NCI-H524 (cell line): ENCODE results near the gene PLXNC1.

Experiments used
- DNase-seq, 2 experiments: peaks; one replicate each; lab custom pipeline; 2025; lab: John Stamatoyannopoulos, UW

PLXNC1 gene

DNA sequence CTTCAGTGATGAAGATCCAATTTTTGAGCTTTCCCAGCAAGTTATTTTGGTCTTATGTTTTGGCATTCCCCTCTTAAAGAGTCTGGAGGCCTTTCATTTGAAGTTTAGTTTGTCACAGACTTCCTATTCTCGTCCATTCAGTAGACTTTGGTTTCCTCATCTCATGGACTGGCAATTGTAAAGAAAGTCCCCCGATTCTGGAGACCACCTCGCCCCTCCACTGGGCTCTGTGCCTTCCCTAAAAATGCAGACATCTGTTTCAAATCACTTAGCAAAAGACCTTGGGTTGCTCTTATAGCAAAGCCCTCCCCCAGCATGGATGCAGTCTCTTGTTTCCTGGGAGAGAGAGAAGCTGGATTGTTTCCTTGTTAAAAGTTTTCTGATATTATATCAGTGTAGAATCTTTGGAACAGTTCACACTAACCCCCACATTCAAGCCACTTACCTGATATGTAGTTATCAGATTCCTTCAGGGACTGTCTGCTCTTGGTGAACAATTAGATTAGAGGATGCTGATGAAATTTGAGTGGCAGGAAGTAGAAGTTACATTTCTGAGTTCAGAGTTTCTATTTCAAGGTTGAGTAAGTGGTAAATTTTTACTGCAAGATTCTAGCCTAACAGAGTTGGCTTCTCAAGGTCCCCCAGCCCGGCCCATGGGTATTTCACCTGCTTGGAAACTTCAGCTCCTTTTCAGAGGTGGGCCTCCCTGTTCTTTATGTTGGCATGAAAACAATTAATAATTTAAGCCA is 56.3 kb downstream of the PLXNC1 start:
- no peak for DNase-seq

DNA sequence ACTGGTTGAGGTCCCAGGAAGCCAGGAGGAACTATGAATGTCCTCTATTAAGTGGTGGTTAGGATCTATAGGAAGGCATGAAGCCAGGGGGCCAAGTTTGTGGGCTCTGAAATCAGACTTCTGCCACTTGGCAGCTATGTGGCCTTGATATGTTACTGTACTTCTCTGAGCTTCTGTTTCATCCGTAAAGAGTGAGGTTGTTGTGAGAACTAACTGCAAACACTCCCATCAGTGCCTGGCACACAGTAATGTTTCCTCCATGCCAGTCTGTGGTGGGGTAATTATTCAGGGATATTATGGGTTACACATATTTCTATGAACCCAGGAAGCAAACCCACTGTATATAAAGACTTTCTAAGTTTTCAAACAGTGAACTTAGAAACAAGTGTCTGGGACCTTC is 57.4 kb downstream of the PLXNC1 start:
- DNase-seq: no peak

DNA sequence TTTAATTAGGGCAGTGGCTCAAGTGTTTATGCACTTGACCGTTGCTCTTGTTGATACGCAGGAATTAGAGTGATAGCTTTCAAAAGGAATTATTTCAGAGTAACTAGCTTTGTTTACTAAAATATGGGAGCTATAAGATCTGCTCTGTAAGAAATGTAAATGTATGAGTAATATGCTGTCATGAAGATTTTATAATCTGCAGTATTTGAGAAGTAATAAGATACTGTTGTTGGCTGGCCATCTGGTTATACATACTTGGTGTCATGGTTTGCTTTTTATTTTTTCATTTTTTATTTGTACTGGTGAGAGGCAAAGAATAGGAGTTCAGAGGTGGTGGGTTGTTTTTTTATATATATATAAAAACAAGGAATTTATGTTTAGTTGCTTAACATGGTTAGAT is 58.5 kb downstream of the PLXNC1 start:
- peak in 1 of 2 experiments; percentile 12 for DNase-seq

DNA sequence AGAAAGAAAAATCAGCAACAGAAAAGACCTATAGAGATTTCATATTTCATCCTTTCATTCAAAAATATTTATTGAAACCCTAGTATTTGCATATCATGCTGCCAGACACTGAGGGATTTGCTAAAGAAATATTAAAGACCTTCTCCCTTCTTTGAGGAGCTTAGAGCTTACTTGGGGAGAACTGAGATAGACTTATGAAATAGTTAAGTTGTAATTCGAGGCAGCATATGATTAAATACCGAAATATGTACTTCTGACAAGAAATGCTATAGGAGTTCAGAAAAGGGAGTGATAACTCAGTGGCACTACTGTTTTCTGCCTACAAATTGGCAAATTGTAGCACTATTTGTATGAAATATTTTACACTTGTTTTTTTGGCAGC is 59.1 kb downstream of the PLXNC1 start:
- no peak for DNase-seq

DNA sequence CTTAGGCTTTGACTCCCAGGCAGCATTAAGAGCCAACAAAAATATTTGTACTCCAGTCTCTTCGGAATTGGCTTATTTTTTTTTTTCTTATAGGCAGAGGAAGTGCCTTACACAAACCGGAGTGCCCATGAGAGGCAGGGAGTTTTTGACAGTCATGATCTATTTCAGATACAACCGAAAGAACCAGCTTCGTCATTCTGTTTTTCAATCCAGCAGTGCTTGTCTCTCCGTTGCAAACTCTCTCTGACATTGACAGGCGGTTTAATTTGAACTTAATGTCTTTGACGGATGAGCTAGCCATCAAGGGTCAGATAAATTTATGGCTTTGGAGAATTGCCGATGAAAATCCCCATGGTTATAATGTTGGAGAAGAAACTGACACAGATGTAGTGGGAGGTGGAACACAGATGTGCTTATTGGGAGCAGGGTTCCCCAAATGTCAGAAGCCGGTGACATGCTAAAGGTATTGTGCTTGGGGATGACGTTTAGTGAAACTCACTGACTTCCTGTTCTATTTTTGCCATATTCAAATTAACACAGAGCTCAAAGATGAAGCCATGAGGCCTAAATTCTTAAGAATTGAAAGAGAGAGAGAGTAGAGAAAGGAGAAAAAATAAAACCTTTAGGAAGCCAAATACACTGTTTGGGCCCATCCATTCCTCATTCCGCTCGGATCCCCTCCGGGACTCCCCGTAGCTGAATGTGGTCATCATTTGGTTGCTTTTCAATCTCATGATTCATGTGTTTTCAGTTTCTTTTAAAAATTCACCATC is 59.7 kb downstream of the PLXNC1 start:
- DNase-seq: no peak

DNA sequence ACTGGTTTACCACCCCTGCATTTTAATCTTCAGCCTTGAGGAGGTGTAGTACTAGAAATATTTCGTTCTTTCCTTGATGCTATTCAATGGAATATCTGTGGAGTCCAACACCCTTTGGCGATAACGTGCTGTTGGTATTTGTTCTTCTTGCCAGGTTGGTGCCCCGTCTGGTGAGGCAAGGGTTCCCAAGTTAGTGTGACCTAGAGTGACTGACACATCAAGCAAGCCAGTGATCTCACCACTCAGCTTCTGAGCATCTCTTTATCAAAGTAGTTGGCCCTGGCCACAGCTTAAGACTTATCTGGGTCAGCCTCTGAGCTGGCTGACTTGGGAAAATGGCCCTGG is 60.2 kb downstream of the PLXNC1 start:
- no peak for DNase-seq

DNA sequence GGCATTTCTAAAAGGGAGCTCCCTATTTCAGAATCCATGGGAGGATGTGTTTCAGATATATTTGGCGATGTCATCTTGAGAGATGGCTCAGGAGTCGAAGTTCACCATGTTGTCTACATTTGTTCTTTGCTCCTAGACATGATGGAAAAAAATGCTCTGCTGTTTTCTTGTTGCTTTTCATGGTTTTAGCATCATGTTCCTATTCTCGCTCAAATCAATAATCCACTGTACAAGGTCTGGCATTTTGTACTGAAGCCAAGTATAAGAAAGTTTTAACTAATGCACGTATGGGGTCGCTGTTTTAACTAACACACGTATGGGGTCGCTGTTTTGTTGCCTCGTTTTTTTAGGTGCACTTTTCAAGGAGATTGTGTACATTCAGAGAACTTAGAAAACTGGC is 60.9 kb downstream of the PLXNC1 start:
- no peak for DNase-seq

DNA sequence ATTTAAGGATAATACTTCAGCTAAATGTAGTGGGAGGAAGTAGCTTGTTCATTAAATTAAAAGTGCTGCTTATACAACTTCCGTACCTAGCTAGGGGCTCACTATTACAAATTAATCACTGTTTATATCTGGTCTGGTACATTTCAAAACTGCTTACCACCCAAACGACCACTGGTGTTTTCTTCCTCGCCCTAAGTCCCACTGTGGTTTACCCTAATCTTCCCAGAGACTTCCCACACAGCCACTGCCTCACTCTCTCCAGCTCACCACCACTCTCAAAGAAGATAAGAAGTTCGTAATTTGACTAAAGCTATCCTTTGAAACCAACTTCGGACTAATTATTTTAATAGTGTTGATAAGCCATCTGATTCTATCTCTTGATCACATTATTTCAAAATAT is 62.6 kb downstream of the PLXNC1 start:
- DNase-seq: no peak

DNA sequence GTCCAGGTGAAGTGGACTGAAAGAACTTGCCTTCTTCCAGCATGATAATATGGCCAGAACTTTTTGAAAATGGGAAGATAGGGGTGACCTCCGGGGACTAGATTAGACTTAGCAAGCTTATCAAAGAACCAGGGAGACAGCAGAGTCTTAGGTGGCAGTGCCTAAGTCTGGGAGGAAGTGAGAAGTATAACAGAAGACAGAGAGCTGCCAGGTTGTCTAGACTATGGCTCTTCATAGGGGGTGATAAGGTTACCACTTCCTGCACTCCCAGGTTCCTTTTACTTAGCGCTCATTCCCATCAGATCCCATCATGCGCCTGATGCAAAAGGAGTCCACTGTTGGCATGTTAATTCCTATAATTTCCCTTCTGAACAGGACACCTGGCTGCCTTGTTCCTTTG is 69.9 kb downstream of the PLXNC1 start:
- DNase-seq: no peak

DNA sequence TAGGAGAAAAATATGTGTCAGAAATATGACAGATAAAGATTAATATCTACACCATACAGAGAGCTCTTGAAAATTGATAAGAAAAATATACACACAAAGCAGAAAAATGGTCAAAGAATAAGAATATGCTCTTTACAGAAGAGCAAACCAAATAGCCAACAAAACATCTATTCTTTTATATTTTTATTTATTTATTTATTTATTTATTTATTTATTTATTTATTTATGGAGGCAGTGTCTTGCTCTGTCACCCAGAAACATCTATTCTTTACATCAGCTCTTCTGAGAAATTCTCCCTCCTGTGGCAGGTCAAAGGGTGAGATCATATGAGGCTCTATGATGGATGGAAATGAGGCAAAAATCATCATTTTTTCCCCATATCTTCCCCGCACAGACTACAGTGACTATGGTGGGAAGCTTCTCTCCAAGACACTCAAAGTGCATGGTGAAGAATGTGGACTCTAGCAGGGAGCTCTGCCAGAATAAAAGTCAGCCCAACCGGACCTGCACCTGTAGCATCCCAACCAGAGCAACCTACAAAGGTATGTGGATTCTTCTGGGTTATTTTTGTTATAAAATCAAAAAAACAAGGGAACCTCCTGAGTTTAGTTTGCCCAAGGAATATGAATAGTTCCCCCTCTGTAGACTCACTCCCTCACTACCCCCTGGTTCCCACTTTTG is 71.4 kb downstream of the PLXNC1 start:
- no peak for DNase-seq

DNA sequence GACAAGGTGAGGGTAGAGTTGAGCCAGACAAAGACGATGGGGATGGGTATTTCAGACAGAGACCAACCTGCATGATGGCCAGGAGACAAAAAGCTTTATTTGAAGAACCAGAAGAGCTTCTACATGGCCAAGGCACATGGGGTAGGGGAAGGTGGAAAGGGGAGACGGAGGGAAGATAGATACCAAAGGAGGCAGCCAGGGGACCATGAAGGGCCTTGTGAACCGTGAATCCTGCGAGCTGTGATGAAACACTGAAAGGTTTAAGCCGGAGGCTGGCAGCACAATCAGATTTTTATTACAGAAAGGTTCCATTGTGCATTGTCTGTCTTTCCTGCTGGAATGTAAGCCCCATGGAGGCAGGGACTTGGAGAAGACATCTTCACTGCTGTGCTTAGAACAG is 72.4 kb downstream of the PLXNC1 start:
- DNase-seq: no peak

DNA sequence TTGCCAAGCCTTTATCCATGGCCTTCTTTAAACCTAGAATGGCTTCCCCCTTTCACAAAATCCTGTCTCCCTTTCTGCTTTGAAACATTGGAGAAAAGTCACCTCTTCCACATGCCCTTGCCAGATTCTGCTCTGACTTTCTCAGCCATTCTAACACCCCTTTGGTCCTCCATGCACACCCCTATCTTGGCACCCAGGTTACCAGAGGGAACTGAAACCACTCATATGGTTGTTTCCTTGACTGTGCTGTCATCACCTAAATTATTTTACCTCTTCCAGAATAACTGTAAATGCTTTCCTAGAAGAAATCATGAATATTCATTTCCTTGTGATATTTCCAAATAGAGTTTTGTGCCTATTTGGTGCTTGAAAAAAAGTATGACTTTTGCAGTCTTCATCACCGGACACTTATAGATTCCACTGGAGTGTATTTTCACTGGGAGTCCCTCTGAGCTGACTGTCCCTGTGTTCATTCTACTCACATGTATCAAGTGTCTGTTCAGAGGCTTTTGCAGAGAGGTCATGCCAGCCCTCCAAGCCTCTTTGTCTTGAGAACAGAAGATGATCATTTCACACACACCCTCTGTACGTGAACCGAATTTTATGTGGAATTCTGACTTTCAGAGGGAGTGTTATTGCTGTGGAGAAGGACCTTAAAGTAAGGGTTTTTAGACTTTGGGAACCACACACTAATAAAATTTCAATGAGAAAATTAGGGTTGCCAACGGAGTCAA is 74.1 kb downstream of the PLXNC1 start:
- DNase-seq: no peak

DNA sequence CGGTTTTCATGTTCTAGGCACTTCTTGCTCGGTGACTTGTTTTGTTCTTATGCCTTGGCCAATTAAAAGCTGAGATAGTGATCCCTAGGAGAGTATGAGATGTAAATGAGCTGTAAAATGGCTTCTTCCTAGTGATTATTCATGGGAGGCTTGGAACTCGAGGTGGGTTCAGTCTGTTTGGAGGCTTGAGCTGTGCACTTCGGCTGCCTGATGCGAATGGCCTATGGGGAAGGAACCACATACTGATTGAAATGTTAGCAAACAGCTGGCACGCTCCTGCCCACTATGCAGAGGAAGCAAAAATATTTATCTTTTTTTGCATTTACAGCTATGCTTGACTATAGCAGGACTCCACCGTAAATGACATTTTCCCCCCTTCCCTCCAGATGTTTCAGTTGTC is 75.5 kb downstream of the PLXNC1 start:
- no peak for DNase-seq

DNA sequence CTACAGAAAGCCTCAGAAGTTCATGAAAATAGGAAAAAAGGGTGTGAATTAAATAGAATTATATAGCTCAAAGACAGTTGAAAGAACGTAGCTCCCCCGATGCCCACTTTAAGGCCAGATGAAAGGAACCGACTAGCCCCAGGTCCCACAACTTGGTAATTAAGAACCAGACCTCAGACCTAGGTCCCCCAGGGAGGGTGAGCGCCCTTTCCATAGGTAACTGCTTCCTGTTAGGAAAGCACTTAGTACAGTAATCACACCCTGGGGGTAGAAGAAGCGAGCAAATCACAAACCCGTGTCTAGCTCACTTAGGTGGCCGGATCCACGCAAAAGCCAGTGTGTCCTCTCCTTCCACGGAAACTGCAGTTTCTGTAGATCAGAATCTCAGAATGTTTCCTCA is 77.1 kb downstream of the PLXNC1 start:
- no peak for DNase-seq

DNA sequence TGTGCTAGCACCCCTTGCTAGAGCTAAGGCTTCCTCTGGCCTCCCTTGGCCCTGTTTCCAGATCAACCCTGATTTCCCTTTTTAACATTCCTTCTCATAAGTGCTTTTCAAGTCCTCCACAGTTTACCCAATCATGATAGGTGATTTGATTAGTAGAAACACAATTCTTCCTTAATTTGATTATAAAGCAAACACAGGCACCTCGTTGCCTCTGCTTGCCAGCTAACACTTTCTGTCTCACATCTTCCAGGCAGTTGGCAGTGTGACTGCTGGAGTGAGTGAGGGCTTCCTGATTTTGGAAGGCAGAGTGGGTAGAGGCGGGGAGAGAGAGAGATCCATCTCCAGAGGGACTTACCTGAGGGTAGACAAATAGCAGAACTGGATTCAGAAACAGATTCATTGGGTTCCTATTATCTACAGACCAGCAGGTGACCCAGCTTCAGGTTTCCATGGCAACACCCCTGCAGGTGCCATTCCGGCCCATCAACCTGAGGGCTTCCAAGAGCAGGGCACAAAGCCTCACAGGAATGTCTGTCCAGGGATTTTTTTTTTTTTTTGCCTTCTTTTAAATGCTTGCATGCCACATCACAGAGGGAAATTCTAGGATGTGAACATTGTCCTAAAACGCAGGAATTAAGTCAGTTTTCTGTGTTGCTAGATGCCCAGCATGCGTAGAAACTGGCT is 77.7 kb downstream of the PLXNC1 start:
- no peak for DNase-seq

DNA sequence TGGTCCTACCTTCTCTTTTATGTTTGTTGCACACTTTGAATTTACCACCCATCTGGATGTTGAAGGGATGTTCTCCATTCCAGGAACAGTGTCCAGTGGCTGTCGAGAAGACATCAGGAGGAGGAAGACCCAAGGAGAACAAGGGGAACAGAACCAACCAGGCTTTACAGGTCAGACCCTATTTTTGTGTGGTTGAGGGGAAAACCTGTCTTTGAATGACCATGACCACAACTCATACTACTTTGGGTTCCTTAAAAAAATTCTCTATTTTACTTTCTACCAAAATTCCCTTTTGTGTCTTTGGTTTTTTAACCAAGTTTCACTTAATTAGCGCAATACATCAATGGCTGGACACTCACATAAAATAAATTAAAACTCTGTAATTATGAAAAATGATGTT is 78.7 kb downstream of the PLXNC1 start:
- no peak for DNase-seq

DNA sequence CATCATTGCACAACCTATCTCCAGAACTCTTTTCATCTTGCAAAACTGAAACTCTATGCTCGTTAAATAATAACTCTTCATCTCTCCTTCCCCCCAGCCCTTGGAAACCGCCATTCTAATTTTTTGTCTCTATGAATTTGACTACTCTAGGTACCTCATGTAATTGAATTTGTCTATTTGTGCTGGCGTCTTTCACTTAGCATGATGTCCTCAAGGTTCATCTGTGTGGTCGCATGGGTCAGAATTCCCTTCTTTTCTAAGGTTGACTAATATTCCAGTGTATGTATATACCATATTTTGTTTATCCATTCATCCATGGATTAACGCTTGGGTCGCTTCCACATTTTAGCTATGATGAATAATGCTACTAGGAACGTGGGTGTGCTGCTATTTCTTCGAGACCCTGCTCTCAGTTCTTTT is 80.1 kb downstream of the PLXNC1 start:
- no peak for DNase-seq

DNA sequence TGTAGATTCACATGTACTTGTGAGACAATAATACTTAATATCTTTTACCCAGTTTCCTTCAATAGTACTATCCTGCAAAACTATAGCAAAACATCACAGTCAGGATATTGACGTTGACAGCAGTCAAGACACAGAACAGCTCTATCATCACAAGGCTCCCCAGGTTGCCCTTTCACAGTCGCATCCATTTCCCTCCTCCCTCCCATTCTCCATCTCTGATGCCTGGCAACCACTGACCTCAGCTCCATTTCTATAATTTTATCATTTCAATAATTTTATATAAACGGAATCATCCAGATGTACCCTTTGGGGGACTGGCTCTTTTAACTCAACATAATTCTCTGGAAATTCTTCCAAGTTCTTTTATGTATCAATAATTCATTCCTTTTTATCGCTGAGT is 81.5 kb downstream of the PLXNC1 start:
- no peak for DNase-seq

DNA sequence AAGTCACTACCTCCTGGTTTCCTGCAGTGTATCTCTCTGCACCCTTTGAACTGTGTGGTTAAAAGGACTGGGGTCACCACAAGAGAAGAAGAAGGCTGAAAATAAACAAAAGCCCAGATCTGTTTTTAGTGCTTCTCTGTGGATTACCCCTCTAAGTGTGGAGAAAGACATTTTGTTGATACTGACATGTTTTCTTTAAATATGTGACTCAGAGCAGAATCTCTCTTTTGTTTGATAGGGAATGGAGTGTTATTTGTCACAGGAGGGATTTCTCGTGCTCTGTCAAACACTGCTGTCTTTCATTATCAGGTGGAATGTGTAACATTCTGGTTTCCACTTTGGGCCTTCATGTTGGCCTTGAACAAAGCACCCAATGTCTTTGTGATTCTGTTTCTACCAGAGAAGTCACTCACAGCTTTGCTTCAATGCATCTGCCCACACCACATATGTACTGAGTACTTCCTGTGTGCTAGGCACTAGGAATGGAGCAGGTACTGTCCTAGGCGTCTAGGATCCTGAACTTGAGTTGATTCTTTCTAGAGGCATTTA is 82.1 kb downstream of the PLXNC1 start:
- DNase-seq: no peak

DNA sequence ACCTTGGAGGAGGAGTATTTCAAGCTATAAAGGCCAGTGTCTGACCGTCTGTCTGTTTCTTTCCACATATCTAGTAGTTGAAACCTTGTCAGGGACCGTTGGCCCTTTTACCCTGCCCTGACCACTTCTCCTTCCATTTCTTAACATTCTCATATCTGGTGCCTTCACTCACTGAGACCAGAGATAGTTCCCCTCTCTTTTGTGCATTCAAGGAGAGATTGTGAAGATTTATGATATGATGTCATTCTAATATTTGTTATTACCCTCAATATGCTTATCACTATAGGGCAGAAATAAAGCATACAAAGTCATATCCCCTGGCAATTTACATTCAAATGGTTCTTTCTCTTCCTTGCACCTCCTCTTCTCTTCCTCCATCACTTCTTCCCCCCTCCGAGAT is 83.3 kb downstream of the PLXNC1 start:
- no peak for DNase-seq

DNA sequence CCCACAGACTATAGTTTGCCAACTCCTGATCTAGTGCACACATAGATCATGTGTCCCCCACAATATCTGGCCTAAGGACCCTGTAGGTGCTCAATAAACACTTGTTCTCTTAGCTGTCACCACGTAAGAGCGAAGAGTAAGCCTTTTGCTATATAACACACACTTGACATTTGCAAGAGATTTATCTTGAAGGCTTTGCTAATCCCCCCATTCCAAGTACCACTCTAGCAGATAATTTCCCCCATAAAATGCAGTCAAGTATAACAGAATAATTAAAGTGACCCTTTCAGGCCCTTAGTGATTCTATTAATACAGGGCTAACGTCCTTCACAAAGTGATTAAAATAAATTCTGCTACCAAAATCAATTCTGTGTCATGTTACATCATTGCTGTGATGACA is 87.5 kb downstream of the PLXNC1 start:
- DNase-seq: peak; percentile 69 to 89
